GM18858 (cell line): Measurements from ENCODE around the gene CELF2.

ENCODE experiments used
- ATAC-seq: cut with Tn5 transposase; IDR thresholded peaks from one replicate; pipeline ENCODE4 v1.9.1; 2021; ENCODE audit not compliant: unreplicated experiment

CELF2 gene

GRCh38 chr10:11191678-11192077 is 174.0 kb downstream of the CELF2 start:
- ATAC-seq = no peak

- no peak for ATAC-seq
Measured at GRCh38 chr10:11192304-11193000, 174.8 kb downstream of the CELF2 start.

DNA sequence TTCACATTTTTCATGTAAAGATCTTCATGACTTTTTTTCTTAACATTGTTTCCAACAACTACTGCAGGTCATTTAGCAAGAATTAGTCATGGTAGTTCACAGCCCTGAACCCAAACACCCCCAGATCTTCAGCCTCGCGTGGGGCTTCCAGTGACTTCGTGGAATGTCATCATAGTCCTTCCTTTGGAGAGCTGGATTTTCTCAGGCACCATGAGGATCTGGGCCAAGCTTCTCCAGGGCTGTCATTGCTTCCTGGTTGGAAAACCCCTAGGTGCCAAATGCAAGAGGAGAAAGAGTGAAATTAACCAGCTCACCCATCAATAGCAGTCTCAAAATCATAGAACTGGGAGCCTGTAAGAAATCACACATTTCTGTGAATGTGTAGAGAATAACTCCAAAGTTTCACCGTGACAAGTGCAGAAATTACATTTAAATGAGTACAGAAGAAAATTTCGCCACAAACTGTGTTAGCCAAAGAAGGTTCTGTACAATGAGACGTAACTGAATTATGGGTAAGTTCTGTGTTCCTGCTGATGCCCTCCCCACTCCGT is 175.4 kb downstream of the CELF2 start:
- ATAC-seq = no peak

- ATAC-seq = peak; percentile 31
Measured at GRCh38 chr10:11194859-11195586, 177.4 kb downstream of the CELF2 start.

- ATAC-seq = no peak
Measured at GRCh38 chr10:11195623-11196022, 178.0 kb downstream of the CELF2 start.

DNA sequence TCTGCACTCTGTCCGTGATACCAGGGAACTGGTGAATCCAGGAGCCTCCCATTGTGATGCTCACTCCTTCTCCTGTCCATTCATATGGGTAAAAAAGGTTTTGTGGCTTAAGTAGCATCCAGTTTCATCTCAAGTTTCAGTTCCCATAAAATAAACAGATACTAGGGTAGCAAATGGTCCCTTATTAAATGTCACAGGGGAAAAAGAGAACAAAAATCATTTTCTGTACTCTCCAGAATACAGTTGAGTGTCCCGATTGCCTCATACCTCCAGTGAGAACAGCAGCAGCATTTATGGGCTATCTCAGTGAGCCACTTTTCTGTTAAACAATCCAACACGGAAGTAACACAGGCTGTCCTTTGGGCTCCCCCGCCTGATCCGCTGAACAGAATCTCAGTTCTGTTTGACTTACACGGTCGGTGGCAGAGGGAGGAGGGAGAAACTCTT is 179.6 kb downstream of the CELF2 start:
- peak; percentile 74 for ATAC-seq

DNA sequence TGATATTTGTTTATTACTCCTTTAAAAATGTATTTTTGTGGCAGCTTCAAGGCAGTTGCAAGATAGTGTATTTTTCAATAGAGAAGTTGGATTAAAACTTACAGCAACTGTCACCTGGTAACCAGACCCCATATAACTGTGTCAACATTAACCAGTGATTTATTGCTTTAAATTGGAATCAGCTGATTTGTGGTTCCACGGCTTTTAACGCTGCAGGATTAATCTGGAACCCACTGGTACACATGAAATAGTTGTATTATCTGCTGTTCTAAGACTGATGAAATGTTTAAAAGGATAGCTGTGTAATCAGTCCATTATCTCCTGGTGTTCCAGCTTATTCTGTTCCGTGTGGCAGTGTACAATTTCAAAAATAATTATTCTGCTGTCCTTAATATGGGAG is 180.2 kb downstream of the CELF2 start:
- no peak for ATAC-seq

GRCh38 chr10:11201911-11202310 is 184.2 kb downstream of the CELF2 start:
- ATAC-seq = no peak

- ATAC-seq = no peak
Measured at GRCh38 chr10:11204351-11204942, 186.8 kb downstream of the CELF2 start.

GRCh38 chr10:11205030-11205772 is 187.5 kb downstream of the CELF2 start:
- ATAC-seq = no peak

- ATAC-seq = no peak
Measured at GRCh38 chr10:11206676-11207559, 189.2 kb downstream of the CELF2 start.

- ATAC-seq = no peak
Measured at GRCh38 chr10:11207560-11207844, 189.8 kb downstream of the CELF2 start.

DNA sequence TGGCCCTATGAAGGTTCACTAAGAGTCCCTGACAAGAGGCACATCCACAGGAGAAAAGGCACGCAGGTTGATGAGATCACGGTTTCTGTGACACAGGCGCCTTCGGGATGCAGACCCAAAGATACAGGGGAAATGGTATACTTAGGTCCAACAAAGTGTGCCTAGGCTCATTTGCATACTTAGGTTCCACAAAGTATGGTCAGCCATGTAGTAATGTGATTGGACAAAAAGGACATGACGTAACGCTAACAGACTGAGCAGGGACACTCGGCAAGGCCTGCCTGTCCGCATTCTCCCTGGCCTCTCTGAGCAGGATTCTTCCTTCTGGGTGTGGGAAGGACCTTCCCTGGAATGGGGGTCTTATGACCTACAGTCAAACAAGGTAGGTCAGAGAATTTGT is 190.6 kb downstream of the CELF2 start:
- no peak for ATAC-seq

DNA sequence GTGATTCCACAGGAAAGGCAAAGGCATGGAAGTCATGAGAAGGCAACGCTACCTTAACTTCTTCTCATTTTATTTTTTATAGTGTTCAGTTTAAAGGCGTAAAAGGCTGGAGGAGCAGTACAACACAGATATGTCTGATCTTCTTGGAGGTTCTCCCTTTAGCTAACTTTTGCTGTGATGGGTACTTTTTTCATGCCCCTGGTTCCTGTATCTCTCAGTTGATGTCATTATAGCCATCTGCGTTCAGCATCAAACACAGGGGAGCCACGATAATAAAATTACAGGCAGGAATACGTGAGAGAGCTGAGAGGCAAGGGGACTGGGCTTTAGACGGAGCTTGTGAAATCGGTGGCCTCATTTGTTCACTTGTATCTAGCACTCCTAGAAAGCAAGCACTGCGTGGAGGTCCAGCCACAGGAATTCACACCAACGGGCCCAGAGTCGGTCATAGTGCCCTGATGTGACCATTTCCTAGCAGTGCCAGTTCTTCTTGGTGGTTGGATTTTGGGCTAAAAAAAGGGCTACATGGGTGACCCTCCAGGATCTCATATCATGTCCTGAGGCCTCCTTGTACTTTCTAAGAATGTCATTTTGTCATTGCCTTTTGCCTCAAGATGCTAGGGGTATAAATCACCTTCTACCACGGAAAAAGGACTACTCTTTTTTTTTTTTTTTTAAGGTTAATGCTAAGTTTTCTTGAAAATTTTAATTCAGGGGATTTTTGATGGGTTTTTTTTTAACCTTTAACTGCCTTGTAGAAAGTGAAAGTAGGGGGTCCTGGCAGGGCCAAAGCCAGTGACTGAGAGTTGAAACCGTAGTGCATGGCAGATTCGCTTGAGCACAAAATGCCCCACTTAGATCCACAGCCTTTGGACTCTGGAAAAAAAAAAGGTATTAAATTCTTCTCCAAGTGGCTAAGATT is 191.5 kb downstream of the CELF2 start:
- ATAC-seq = peak; percentile 57

DNA sequence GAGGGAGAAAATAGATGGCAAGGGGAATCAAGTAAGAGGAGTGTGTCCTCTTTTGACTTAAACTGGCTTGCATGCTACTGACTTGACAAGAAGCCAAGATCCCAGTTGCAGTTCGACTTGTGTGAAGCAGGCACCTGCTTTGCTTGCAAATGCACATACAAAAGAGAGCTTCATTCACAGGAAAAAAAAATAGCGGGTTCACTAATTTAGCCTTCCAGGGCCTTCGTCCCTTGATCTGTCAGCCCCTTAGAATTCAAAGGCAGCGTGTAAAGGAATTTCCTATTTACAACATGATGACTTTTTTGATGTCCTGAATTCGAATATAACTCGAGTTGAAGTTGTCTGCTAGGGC is 192.1 kb downstream of the CELF2 start:
- ATAC-seq = peak; percentile 25

GRCh38 chr10:11210211-11210922 is 192.7 kb downstream of the CELF2 start:
- no peak for ATAC-seq

DNA sequence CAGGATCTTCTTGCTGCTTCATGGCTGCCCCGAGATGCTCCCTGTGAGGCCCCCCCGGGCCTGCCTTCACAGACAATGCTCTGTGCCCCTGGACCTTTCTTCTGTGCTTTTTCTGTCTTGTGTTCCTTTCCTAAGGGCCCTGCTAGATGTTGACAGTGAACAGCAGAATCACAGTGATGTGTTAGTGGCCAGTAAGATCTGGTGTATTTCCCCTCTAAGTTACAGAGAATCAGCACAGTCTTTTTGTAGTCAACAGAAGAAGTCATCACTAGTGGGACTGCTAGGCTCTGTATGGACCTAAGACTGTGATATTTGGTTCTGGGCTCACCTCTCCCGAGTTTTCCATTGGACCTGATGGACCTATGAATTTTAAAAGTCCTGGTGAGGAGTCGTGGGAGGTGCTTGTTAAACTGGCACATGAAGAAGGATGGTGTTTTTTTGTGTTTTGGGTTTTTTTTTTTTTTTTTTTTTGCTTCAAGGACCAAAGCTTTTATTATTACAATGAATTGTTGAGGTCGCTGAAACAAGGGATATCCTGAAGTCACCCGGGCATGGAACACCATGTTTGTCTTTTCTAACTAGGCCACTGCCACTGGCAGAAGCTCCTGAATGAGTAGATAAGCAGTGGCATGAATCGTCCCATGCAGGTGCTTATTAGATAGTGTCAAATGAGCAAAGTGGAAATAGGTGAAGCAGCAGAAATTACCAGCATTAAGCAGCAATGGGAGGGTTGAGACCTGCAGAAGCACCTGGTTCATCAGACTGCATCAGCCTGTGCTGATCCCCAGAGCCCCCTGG is 194.8 kb downstream of the CELF2 start:
- no peak for ATAC-seq

GRCh38 chr10:11213137-11213536 is 195.5 kb downstream of the CELF2 start:
- no peak for ATAC-seq
